Activated CD8-positive, alpha-beta memory T cell treated with anti-CD3 and anti-CD28 coated beads for 48 hours (primary cell): ENCODE data around the gene TIMM8A.

Experiments
- DNase-seq, 3 experiments: peaks; one replicate each; pipeline ENCODE4 v3.0.0-alpha.2; 2020; ENCODE audit warnings: low read depth in 2 of 3, low spot score in 2 of 3

The TIMM8A gene, protein sequence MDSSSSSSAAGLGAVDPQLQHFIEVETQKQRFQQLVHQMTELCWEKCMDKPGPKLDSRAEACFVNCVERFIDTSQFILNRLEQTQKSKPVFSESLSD

DNA sequence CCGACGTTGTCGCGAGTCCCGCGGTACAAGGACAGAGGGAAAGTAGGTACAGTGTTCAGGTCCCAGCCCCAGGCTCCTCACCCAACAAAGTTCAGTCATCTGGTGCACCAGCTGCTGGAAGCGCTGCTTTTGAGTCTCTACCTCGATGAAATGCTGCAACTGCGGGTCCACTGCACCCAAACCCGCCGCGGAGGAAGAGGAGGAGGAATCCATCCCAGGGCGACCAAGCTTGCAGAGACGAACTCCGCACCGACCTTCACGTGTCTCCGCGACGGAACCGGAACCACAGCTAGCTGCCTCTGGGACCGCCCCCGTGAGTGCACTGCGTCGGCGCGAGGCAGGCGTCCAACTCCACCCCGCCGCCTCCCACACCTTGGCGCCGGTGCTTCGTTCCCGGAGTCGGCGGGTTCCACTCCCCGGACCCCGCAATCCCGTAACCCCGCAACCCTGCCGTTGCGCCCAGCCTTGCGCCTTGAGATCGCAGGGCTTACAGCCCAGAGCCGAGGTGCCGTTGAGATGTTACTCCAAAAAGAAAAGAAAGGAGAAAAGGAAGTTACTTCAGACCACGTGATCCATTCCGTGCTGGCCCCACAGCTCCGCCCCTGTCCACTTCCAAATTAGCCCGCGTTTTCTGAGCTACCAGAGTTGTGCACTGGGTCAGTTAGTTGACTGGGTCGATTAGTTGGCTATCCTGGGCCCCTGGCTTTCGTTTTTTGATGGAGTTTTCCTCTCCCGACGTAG, at the start of gene TIMM8A:
TSS of gene TIMM8A (minus strand) at position 291 of the 741 bp plus-strand sequence. CDS start at position 213, 78 bp downstream.
- peak; percentile 26 to 53 (median 34) for DNase-seq

DNA sequence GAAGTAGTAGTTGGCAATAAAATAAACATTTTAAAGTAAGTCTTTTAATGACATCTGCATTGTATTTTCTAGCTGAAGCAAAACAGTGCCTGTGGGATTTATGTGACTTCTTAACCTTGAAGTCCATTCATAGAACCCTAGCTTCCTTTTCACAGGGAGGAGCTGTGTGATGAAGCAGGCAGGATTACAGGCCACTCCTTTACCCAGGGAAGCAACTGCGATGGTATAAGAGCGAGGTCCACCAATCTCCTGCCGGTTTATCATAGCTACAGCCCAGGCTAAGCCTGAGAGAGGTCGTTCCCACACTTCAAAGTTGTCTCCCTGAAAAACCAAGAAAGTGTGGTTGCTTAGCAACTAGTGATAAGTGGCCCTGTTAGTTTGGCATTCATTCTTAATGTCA, 49.2 kb upstream of the TIMM8A start:
- DNase-seq: no peak

DNA sequence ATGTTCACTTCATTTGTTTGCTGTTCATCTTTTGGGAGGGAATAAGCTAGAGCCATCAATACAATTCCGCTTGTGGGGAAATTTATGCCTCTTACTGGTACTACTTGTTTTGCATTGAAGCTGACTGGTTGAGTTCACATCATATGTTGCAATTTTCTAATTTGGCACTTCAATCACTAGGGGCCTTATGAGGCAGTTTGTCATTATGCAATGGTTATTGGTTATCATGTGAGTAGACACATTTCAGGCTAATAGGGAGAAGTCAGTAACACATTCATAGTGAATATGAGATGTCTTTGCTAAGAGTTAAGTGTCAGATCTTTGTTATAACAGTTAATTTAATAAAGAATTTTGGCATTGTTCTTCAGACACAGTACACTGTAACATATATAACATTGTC, 47.2 kb upstream of the TIMM8A start:
- no peak for DNase-seq

DNA sequence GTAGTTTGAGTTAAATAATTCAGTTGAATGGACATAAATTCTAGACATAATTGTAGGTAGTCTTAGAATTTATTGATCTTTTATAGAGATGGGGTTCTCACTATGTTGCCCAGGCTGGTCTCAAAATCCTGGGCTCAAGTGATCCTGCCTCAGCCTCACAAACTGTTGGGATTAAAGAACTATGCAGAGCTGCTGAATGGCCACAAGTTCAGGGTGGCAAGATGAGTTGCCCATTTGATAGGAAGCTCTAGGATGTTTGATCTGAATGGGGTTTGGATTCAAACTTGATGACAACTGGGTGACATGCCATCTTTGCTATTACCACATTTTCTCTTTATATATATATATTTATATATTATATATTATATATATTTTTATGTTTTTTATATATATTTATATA, 45.8 kb upstream of the TIMM8A start:
- no peak for DNase-seq

DNA sequence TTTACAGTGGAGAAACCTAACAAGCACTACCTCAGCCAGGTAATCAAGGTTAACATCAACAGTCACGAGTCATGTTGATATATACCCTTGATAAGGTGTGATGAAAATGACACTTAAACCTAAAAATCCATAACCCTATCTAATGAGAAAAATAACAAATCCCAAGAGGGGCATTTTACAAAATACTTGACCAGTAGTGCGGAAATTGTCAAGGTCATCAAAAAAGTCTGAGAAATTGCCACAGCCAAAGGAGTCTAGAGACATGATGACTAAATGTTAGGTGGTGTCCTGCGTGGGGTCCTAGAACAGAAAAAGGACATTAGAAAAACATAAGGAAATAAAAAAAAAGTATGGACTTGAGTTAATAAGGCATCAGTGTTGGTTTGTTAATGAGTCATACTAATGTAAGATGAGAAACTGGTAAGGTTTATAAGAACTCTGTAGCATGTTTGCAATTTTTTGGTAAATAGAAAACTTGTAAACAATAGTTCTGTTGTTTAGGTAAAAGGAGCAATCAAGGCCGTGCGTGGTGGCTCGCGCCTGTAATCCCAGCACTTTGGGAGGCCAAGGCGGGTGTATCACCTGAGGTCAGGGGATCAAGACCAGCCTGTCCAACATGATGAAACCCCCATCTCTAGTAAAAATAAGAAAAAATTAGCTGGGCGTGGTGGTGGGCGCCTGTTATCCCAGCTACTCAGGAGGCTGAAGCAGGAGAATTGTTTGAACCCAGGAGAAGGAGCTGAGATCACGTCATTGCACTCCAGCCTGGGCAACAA, 45.2 kb upstream of the TIMM8A start:
- no peak for DNase-seq

DNA sequence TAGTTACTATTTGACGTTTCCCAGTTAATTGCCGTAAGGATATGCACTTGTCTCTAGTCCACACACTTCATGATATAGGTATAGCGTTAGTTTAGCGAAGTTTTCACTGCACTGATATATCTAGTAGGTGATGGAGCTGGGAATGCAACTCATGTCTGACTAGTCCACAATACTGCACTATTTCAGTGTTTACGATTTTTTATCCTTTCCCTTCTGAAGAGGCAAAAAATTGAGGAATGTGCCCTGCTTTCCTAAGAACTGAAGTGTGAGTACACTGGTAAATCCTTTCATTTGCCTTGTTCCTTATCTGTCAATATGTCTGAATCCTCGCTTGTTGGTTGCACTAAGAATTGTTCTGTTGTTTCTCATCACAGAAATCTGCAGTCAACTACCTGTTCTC, 43.3 kb upstream of the TIMM8A start:
- no peak for DNase-seq

DNA sequence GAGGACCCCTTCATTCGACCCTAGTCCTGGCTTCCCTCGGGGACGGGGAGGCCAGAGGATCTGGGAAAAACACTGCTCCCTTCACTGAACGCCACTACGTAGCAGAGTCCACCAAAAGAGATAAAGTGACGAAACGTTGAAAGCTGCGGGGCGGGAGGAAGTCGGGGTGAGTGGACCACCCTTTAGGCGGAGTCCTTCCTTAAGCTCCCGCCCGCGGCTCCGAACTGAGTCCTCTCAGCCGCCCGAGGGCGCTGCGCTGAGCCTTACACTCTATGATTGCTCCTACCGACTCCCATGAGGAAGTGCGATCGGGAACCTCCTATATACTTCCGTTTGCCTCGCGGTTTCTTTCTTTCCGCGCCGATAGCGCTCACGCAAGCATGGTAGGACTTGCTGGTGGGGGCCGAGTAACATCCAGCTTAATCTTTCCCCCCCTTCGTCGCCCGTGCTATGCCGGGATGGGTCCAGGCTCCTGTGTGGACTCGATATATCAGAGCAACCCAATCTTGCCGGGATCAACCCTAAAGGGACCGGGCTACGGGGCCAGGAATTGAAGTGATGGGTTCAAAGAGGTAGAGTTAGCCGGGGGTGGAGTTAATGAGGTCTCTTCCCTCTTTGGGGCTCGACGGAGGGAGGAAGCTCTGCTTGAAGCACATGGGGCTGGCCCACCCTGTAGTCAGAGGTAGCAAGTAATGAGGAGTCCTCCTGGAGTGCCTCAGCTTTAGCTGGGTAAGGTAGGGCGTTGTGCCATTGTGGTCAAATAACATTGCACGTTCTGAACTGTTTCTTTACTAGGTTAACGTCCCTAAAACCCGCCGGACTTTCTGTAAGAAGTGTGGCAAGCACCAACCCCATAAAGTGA, 42.4 kb upstream of the TIMM8A start, which contains the start of gene RPL36A:
TSS of gene RPL36A (plus strand) at position 348 of the 862 bp plus-strand sequence. CDS start at position 381, 33 bp downstream.
- peak; percentile 46 to 67 (median 60) for DNase-seq

DNA sequence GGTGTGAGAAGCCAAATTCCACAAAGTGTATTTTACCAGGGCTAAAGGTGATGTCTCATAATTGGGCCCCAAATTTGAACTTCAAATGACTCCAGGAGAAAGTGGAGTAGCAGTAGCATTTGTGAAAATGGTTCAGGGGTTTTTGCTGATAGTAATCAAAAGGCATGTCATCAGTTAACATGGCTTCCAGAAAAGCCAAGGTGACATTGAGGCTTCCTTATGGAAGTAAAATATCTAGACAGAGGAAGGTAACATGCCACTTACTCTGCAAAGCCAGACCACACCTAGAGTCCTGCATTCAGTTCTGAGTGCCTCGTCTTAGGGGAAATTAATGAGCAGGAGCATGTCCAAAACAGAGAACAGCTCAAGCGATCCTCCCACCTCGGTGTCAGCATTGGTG, 40.1 kb upstream of the TIMM8A start:
- no peak for DNase-seq

DNA sequence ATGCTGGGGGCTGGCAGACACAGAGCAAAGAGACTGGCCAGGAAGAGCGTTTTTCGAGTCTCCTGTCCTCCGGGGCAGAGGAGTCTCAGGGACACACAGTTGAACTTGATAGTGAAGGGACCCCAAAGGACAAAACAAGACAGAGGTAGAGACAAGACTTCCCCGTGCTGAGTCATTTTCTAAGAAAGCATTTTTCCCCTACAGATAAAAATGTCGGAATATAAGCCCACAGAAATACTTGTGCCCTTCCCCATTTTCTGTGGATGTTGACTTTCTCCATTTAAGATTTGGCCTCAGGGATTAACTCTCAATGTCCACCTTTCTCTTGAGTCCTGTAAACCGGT, 38.0 kb upstream of the TIMM8A start:
- no peak for DNase-seq

DNA sequence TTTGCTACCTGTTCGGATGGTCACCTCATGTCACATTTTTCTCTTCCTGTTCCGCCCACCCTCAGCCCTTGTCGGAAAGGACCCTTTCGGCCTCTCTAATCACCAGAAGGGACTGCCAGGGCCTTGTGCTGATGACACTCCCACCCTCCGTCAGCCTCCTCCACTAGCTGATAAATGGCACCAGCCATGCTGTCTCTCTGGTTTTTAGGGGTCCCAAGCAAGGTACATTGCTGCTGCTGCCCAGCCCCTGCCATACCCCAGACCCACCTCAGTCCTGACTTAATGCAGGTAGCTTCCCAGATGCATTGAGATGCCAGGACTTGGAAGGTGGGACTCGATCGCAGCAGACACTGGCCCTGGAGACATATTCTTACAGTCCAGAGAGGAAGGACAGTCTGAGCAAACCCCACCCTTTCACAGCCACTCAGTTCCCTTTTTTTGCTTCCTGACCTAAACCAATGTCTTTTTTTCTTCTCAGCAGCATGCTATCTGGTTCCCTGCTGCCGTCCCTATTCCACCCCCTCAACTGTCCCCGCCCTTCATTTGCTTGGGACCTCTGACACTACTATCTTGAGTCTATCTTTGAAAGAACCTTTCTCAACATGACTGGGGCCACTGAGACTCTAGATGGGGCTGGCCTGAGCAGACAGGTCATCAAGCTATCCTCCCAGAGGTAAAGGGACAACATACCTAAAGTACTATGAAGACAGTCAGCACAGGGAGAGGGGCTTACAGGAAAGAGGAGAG, 37.4 kb upstream of the TIMM8A start, which contains the start of gene BTK:
TSS of gene BTK (minus strand) at position 397 of the 747 bp plus-strand sequence. CDS start 10,907 bp downstream, outside the sequence.
- DNase-seq: no peak

DNA sequence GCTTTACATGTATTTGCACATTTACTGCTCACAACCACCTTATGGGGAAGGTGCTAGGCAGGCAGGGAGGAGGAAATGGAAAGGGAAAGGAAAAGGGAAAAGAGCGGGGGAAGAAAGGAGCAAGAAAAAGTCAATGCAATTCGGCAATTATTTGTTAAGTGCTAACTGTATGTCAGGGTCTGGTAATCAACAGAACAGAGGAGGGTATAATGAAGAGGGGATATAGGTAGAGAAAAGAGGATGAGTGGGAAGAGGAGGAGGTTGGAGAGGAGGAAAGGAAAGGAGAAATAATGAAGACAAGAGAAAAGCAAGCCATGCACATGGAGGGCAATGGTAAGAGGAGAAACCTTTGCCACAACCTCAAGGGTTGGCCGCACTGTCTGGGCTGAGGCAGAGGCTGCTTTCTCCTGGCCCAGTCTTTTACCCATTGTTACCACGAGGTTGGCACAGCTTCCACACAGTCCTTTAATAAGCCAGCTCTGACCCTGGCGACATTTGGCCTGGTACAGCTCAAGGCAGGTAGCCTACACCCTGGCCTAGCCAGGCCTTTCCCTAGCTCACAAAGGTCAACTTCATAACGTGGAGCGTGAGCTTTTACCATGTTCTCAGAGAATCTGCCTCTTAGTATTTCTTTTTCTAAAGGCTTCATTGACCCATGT, 36.6 kb upstream of the TIMM8A start:
- DNase-seq: no peak

DNA sequence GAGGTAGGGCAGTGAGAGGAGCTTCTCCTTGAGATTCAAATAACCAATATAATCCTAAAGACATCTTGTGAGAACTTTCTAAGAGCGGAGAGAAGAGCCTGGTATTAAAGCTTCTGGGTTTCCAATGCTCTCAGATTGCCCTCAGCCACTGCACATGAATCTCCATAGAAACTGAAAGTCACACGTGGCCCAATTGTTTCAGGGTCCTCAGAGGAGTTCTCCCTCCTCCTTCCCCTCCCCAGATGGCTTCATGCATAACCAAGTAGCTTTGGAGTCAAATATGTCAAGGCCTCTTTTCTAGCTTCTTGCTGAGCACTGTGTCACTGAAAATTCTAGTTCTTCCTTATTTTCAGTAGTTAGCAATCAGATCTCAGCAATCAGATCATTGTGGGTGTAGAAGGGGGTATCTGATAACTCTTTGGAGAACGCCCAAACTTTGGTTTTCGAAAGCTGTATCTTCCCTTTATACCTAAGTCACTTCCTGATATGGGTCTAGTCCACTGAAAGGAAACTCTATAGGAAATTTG, 35.2 kb upstream of the TIMM8A start:
- no peak for DNase-seq

DNA sequence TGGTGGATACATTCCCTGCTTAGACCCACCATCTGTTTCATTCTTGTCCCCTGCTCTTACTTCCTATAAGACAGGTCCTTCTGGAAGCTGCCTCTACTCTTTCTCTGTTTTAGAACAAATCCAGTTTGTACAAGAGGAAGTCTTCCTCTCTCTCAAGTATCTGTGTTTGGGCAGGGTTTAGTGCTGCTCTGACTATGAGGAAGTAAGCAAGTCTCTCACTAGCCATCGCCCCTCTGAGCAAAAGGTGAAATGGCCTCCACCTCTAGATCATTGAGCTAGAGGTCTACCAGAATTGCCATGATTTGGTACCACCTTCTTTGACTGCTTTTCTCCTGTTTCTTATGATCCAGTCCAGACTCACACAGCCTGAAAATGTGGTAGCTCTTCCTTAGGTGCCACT, 29.0 kb upstream of the TIMM8A start:
- no peak for DNase-seq

DNA sequence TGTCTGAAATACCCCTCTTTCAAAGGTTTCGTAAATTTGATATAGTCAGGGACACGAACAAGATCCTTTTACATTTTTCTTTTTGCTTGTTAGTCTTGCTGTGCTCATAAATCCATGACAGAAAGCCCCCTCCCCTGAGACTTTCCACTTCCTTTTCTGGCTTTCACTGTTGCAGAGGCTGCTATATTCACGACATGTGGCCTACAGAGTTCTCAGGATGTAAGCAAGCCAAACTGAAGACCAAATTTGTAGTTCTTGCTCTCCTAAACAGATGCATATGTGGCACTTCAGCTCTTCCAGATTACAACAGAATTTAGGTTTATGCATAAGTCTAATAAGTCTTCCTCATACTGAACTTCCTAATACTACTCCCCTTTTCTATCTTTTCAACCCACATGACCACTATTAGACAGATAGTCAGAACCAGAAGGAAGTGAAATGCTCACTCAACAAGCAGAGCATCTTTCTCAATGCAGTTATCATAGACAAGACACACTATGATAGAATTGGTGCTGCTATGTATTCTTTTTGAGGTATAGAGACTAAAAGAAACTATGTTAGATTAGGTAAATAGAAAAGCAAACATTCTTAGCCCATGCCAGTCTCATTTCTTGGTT, 22.5 kb upstream of the TIMM8A start:
- DNase-seq: no peak

DNA sequence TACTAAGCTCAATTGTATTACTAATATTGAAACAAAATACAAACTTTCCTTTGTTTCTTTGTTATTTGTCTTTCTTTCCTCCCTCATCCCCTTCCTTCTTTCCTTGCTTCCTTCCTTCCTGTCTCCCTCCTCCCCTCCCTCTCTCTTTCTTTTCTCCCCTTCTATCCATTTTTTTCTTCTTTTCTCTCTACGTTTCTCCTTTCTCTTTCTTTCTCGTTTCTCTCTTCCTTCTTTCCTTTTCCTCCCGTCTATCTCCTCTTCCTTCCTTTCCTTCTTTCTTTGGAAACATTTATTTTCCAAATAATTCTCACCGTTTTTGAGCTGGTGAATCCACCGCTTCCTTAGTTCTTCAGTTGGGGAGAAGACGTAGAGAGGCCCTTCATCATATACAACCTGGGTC, 21.1 kb upstream of the TIMM8A start:
- no peak for DNase-seq

DNA sequence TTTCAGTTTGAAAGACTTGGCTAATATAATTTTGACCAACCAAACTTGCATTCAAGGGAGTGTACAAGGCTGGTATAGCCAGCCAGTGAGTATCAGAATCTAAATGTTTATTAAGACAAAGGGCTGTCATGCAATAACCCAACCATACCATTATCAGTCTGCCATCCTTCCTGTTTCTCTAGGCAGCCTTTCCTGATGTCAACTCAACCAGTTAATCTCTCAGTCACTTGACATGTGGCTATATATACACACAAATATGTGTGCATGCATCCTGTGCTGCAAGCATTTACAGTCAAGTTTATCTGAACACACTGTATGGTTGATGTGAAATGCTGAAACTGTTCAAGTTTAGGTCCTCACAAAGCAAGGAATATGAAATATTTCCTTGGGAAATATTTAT, 20.3 kb upstream of the TIMM8A start:
- no peak for DNase-seq

DNA sequence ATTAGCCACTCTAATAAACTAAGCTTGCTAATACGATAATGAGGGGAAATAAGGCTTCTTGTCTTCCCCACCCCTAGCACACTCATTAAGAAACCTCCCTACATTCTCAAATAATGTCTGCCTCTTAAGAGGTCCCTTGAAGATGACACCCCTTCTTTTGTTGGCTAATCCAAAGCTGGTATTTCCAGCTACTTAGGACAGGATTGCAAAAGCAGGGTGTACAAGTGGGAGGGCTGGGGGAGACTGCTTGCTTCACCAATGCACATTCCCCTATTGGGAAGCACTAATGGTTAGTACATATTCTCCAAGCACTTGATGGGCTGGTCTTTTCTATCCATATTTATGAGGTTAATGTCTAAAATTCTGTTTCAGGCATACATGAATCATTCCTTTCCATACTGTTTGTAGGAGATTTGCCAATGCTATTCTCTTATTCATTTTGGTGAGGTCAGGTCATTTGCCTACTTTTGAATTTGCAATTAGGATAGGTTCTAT, 16.8 kb upstream of the TIMM8A start:
- no peak for DNase-seq

DNA sequence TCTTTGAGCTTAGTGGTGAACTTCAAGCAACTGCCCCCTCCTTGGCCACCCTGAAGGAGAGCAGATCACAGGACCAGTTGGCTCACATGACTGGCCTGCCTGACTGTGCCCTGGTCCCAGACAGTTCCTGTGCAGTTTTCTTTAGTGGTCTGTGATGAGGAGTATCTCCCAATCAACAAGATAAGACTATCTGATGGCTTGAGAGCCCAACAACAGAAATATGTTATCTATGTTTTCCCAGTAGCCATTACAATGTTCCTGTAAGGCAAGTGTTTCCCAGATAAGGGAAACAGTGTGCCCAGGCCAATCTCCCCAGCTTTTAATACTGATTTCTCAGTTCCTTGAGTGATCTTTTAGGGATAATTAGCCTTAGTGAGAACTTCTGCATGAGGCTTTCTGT, 14.2 kb upstream of the TIMM8A start:
- no peak for DNase-seq

DNA sequence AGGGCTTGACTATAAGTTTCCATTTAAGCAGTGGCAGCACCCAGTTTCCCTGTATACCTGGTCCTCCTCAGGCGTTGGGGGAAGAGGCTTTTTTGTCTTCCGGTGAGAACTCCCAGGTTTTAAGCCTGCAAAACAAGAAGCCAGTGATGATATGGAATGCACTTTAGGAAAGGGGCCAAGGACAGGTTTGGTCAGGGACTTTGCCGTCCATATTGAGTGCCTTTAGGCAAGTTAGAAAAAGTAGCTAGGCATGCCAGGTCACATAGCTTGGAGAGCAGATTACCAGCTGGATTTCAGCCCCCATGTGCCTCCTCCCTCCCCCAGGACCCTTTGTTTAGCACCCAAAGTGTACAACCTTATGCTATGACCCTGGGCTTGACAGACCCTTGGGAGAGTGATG, 13.6 kb upstream of the TIMM8A start:
- DNase-seq: no peak
